Uterus (tissue), 2 donors: ENCODE data around the gene ME1.

Experiments used
- POLR2A ChIP-seq, 2 donors: fragments of 450-650 bp; IDR thresholded peaks; one replicate each; pipeline ENCODE4 v1.6.1; 2016; ENCODE audit warnings: antibody characterized with exemption in 2 of 2, mild to moderate bottlenecking in 1 of 2, moderate library complexity in 1 of 2
- TF ChIP-seq, protein P1 (sequence below), 4 experiments: fragments of 200-600 bp in 2 of 4; fragments of 450-650 bp in 2 of 4; sonication (generic) in 2 of 4; IDR thresholded peaks; one replicate each; pipeline ENCODE4 v1.5.1; 2016 to 2019; ENCODE audit warnings: antibody characterized with exemption in 4 of 4, mild to moderate bottlenecking in 2 of 4, moderate library complexity in 1 of 4

DNA sequence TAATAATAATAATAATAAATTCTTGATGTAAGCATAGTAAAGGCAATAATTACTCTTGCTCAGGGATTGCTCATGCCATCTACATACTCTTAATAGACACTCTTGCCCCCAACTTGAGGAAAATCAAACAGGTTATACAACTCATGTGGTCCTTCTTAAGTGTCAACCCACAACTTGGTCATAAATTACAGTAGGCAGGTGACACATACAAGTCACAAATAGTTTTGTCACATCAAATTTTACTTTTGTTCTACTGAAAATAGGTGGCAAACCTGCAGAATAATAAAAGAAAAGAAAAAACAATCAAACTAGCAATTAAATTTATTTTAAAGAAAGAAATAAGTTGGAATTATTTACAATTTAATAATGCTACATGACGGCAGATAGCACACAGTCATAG, 1.6 kb downstream of the ME1 start:
- TF ChIP-seq, protein P1, sequence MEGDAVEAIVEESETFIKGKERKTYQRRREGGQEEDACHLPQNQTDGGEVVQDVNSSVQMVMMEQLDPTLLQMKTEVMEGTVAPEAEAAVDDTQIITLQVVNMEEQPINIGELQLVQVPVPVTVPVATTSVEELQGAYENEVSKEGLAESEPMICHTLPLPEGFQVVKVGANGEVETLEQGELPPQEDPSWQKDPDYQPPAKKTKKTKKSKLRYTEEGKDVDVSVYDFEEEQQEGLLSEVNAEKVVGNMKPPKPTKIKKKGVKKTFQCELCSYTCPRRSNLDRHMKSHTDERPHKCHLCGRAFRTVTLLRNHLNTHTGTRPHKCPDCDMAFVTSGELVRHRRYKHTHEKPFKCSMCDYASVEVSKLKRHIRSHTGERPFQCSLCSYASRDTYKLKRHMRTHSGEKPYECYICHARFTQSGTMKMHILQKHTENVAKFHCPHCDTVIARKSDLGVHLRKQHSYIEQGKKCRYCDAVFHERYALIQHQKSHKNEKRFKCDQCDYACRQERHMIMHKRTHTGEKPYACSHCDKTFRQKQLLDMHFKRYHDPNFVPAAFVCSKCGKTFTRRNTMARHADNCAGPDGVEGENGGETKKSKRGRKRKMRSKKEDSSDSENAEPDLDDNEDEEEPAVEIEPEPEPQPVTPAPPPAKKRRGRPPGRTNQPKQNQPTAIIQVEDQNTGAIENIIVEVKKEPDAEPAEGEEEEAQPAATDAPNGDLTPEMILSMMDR (IDR thresholded peaks at IDR 0.05), result no peak
- TF ChIP-seq POLR2A (IDR thresholded peaks at IDR 0.05), result no peak
